ENCODE data around the gene PPT2.
"Not testable (repeated sequence)": the region's sequence is repeated elsewhere in the genome, so short reads cannot be mapped to it uniquely, and the experiment has no call there.

The PPT2 gene

DNA sequence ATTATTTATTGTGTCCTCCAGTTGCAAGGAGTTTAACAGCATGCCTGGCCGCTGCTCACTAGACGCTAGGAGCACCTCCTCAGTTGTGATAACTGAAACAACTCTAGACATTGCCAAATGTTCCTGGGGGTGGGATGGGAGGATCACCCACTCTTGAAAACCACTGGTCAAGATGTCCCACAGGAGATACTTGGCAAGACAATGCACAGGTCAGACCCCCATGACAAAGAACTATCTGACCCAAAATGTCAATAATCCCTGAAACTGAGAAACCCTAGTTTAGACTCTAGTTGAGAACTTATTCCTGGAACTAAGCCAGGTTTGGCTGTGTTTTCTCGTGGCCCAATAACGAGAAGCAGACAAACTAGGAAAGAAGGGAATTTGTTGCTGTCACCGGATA is 14.4 kb upstream of the PPT2 start:
- H3K9ac ChIP-seq (ENCODE audit: low read length in 5 of 5) = no peak overlapping the region
- no peak overlapping the region for H3K27ac ChIP-seq (ENCODE audit: low read depth, low read length)

GRCh38 chr6:32140420-32141046 is 13.4 kb upstream of the PPT2 start:
- H3K4me3 ChIP-seq (ENCODE audit: low read depth in 1 of 5, low read length in 5 of 5) = no peak overlapping the region
- no peak overlapping the region for H3K9ac ChIP-seq (ENCODE audit: low read length in 5 of 5)
- H3K27ac ChIP-seq (ENCODE audit: low read depth, low read length) = no peak overlapping the region
- H3K9me3 ChIP-seq (ENCODE audit: control insufficient read depth in 5 of 5, low read length in 5 of 5) = no peaks in the 10 kb centered on the region
- H3K4me1 ChIP-seq (ENCODE audit: control insufficient read depth in 5 of 5, insufficient read depth in 5 of 5, low read length in 5 of 5) = peaks cover 0 to 6% (median 3%) of the 10 kb centered on the region in 5 donors
- peaks cover 0 to 3% (median 0%) of the 10 kb centered on the region in 5 donors for H3K27me3 ChIP-seq (ENCODE audit: control insufficient read depth in 5 of 5, insufficient read depth in 4 of 5, low read length in 5 of 5)
- H3K36me3 ChIP-seq (ENCODE audit: control insufficient read depth in 5 of 5, insufficient read depth in 5 of 5, low read length in 5 of 5) = no peaks in the 10 kb centered on the region

More for the DNA sequence above, 14.4 kb upstream of the PPT2 start:
- Histone ChIP-seq H3K4me1 (ENCODE audit: control insufficient read depth in 5 of 5, insufficient read depth in 5 of 5, low read length in 5 of 5) (peaks cover 0 to 6% (median 3%) of the 10 kb centered on the region in 5 donors), H3K27me3 (ENCODE audit: control insufficient read depth in 5 of 5, insufficient read depth in 4 of 5, low read length in 5 of 5) (peaks cover 0 to 3% (median 0%) of the 10 kb centered on the region in 5 donors), H3K4me3 (ENCODE audit: low read depth in 1 of 5, low read length in 5 of 5) (no peak overlapping the region), H3K36me3 (ENCODE audit: control insufficient read depth in 5 of 5, insufficient read depth in 5 of 5, low read length in 5 of 5) (no peaks in the 10 kb centered on the region), H3K9me3 (ENCODE audit: control insufficient read depth in 5 of 5, low read length in 5 of 5) (no peaks in the 10 kb centered on the region)

DNA sequence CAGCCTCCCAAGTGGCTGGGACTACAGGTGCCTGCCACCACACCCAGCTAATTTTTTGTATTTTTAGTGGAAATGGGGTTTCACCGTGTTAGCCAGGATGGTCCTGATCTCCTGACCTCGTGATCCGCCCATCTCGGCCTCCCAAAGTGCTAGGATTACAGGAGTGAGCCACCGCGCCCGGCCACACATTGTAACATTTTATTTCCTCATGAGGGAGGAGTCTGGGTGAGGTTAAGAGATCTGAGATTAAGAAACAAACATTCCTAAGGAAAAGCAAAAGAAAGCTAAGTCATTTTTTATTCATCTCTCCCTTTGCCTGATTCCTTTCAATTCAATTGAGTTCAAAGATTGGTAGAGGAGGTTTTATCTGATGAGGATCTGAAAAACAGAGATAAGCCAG is 9.7 kb upstream of the PPT2 start:
- not testable (repeated sequence) for H3K9me3 ChIP-seq (ENCODE audit: control insufficient read depth in 5 of 5, low read length in 5 of 5); H3K27me3 ChIP-seq (ENCODE audit: control insufficient read depth in 5 of 5, insufficient read depth in 4 of 5, low read length in 5 of 5); H3K36me3 ChIP-seq (ENCODE audit: control insufficient read depth in 5 of 5, insufficient read depth in 5 of 5, low read length in 5 of 5); H3K27ac ChIP-seq (ENCODE audit: low read depth, low read length); H3K4me3 ChIP-seq (ENCODE audit: low read depth in 1 of 5, low read length in 5 of 5); H3K9ac ChIP-seq (ENCODE audit: low read length in 5 of 5)
- H3K4me1 ChIP-seq (ENCODE audit: control insufficient read depth in 5 of 5, insufficient read depth in 5 of 5, low read length in 5 of 5) = peaks cover 2 to 20% (median 17%) of the 10 kb centered on the region in 5 donors

GRCh38 chr6:32146287-32146686 is 7.7 kb upstream of the PPT2 start:
- Histone ChIP-seq H3K9ac (ENCODE audit: low read length in 5 of 5) (no peak overlapping the region), H3K36me3 (ENCODE audit: control insufficient read depth in 5 of 5, insufficient read depth in 5 of 5, low read length in 5 of 5) (no peaks in the 10 kb centered on the region), H3K4me1 (ENCODE audit: control insufficient read depth in 5 of 5, insufficient read depth in 5 of 5, low read length in 5 of 5) (peaks cover 0 to 15% (median 14%) of the 10 kb centered on the region in 5 donors), H3K4me3 (ENCODE audit: low read depth in 1 of 5, low read length in 5 of 5) (no peak overlapping the region), H3K27ac (ENCODE audit: low read depth, low read length) (no peak overlapping the region), H3K9me3 (ENCODE audit: control insufficient read depth in 5 of 5, low read length in 5 of 5) (no peaks in the 10 kb centered on the region), H3K27me3 (ENCODE audit: control insufficient read depth in 5 of 5, insufficient read depth in 4 of 5, low read length in 5 of 5) (peaks cover 3 to 19% (median 8%) of the 10 kb centered on the region in 5 donors)

DNA sequence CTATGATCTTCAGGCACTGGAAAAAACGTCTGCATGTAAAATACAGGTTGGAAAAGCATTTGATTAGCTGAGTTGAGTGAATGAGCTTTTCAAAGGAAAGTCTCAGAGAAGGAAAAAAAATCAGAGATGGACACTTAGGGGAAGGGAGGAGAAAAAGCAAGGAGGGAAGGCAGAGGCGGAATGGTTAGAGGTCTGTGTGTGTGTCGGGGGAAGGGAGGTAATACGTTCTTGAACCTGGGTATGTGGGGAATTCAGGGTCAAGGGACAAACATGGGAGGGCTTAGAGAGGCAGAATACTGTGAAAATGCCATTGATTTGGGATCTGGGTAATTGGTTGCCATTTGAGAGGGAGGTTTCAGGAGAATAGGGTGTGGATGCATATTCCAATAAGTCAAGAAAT is 7.3 kb upstream of the PPT2 start:
- Histone ChIP-seq H3K27ac (ENCODE audit: low read depth, low read length) (no peak overlapping the region), H3K4me1 (ENCODE audit: control insufficient read depth in 5 of 5, insufficient read depth in 5 of 5, low read length in 5 of 5) (peaks cover 0 to 15% (median 14%) of the 10 kb centered on the region in 5 donors), H3K4me3 (ENCODE audit: low read depth in 1 of 5, low read length in 5 of 5) (no peak overlapping the region), H3K9me3 (ENCODE audit: control insufficient read depth in 5 of 5, low read length in 5 of 5) (no peaks in the 10 kb centered on the region), H3K36me3 (ENCODE audit: control insufficient read depth in 5 of 5, insufficient read depth in 5 of 5, low read length in 5 of 5) (no peaks in the 10 kb centered on the region), H3K9ac (ENCODE audit: low read length in 5 of 5) (no peak overlapping the region), H3K27me3 (ENCODE audit: control insufficient read depth in 5 of 5, insufficient read depth in 4 of 5, low read length in 5 of 5) (peaks cover 3 to 22% (median 8%) of the 10 kb centered on the region in 5 donors)

- no peak overlapping the region for H3K27ac ChIP-seq (ENCODE audit: low read depth, low read length)
- H3K9me3 ChIP-seq (ENCODE audit: control insufficient read depth in 5 of 5, low read length in 5 of 5) = no peaks in the 10 kb centered on the region
- peak overlapping the region in 1 of 5 donors; percentile 69 for H3K9ac ChIP-seq (ENCODE audit: low read length in 5 of 5)
- H3K36me3 ChIP-seq (ENCODE audit: control insufficient read depth in 5 of 5, insufficient read depth in 5 of 5, low read length in 5 of 5) = no peaks in the 10 kb centered on the region
- H3K27me3 ChIP-seq (ENCODE audit: control insufficient read depth in 5 of 5, insufficient read depth in 4 of 5, low read length in 5 of 5) = peaks cover 3 to 19% (median 8%) of the 10 kb centered on the region in 5 donors
- H3K4me3 ChIP-seq (ENCODE audit: low read depth in 1 of 5, low read length in 5 of 5) = peak overlapping the region in 1 of 5 donors; percentile 63
- peaks cover 0 to 22% (median 21%) of the 10 kb centered on the region in 5 donors for H3K4me1 ChIP-seq (ENCODE audit: control insufficient read depth in 5 of 5, insufficient read depth in 5 of 5, low read length in 5 of 5)
Observed at GRCh38 chr6:32147401-32148132, 6.4 kb upstream of the PPT2 start.

DNA sequence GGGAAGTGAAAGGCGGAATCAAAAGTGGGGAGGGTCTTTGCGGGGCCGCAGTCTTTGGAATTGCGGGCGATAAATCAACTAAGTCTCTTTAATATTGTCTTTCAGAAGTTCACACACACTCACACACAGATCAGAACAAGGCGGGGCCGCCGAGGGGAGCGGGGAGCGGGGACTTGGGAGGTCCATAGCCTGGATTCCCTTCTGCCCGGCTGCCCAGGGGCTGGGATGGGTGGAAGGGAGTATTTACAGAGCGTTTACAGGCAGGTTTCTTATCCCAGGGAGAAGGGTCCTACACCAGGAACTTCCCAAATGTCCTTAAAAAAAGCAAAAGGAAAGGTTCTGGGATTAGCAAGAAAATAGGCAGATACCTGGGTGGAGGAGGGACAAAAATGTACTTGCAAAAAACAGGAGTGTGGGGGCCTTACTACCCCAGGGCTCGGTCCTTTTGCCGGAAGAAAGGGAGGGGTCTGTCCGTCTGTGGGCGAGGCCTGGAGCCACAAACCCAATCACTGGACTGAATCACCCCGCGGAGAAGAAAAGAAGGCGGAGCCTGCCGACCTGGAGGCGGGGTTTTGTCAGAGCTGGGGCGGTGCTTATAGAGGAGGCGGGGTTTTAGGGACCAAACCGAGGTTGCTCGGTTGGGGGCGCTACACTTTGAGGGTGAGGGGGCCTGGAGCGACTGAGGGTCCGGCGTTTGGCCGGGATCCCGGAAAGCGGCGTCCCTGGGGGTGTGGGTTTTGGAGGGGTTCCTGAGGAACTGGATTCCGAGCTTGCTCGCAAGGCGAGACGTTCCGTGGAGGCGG is 5.5 kb upstream of the PPT2 start:
- H3K4me1 ChIP-seq (ENCODE audit: control insufficient read depth in 5 of 5, insufficient read depth in 5 of 5, low read length in 5 of 5) = peaks cover 0 to 31% (median 31%) of the 10 kb centered on the region in 5 donors
- H3K36me3 ChIP-seq (ENCODE audit: control insufficient read depth in 5 of 5, insufficient read depth in 5 of 5, low read length in 5 of 5) = no peaks in the 10 kb centered on the region
- peak overlapping the region; percentile 58 to 72 (median 63) for H3K4me3 ChIP-seq (ENCODE audit: low read depth in 1 of 5, low read length in 5 of 5)
- no peaks in the 10 kb centered on the region for H3K9me3 ChIP-seq (ENCODE audit: control insufficient read depth in 5 of 5, low read length in 5 of 5)
- H3K9ac ChIP-seq (ENCODE audit: low read length in 5 of 5) = peak overlapping the region in 4 of 5 donors; percentile 1 to 69 (median 40)
- H3K27ac ChIP-seq (ENCODE audit: low read depth, low read length) = no peak overlapping the region
- peaks cover 3 to 19% (median 8%) of the 10 kb centered on the region in 5 donors for H3K27me3 ChIP-seq (ENCODE audit: control insufficient read depth in 5 of 5, insufficient read depth in 4 of 5, low read length in 5 of 5)

DNA sequence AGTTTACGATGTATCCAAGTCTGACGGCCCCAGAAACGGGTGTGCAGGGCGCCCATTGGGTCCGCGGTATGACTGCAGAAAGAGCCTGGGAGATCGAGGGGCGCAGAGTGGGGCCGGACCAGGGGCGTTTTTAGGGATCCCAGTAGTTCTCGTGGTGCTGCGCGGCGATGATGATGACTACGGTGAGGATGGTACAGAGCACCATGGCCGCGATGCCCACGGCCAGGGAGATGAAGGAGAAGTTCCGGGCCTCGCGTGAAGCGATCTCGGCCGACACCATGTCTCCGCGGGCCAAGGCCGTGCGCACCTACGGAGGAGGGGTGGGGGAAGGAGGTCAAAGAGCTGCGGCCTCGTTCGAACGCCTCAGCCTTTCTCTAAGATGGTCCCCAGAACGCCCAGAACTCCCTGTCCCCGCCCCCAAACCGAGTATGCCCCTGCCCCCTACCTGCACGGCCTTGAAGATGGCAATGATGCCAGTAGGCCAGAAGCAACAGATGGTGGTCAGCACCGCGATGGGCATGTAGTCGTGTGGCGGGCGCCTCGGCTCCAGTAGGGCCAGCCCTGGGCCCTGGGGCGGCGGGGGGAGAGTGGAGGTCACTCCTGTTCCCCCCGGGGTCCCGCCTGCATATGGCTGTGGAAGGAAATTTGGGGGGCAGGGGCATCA is 4.7 kb upstream of the PPT2 start:
- Histone ChIP-seq H3K27me3 (ENCODE audit: control insufficient read depth in 5 of 5, insufficient read depth in 4 of 5, low read length in 5 of 5) (peaks cover 3 to 19% (median 8%) of the 10 kb centered on the region in 5 donors), H3K27ac (ENCODE audit: low read depth, low read length) (no peak overlapping the region), H3K4me3 (ENCODE audit: low read depth in 1 of 5, low read length in 5 of 5) (peak overlapping the region; percentile 58 to 69 (median 59)), H3K9ac (ENCODE audit: low read length in 5 of 5) (peak overlapping the region in 1 of 5 donors; percentile 25), H3K4me1 (ENCODE audit: control insufficient read depth in 5 of 5, insufficient read depth in 5 of 5, low read length in 5 of 5) (peaks cover 0 to 38% (median 36%) of the 10 kb centered on the region in 5 donors), H3K36me3 (ENCODE audit: control insufficient read depth in 5 of 5, insufficient read depth in 5 of 5, low read length in 5 of 5) (no peaks in the 10 kb centered on the region), H3K9me3 (ENCODE audit: control insufficient read depth in 5 of 5, low read length in 5 of 5) (no peaks in the 10 kb centered on the region)

DNA sequence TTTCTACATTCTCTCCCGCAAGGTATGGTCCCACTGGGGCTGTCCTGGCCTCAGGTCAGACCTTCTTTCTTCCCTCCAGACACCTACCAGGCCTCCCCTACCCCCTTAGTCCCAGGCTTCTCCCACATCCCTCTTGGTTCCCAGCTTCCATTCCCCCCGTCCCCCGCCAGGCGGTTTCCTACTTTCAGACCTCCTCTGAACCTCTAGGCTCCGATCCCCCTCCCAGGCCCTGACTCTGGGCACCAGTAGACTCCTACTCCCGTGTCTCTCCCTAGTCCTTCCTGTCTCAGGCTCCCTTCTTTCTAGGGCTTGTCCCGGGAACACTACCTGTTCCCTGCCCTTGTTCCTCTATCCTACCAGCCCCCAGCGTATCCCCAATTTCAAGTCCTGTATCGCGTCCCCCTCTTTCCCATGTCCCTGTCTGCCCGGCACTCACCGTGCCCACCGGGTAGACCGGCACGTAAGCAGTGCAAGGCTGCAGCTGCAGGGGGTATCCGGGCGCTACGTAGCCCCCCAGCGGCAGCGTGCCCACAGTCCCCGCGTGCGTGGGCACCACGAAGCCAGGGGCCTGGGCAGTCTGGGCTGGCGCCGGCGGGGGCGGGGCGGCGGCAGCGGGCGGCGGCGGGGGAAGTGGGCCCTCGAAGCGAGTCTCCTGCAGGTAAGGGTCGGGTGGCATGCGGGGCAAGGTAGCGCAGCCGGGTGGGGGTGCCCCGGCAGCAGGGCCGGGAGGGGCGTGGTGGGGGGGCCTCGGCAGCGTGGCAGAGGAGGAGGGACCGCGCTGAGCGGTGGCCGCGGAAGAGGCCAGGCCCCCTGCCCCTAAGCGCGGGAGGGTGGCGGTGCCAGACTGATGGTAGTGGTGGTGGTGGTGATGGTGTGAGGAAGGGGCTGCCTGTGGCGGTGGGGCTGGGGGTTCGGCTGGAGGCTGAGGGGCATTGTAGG is 3.7 kb upstream of the PPT2 start:
- Histone ChIP-seq H3K9me3 (ENCODE audit: control insufficient read depth in 5 of 5, low read length in 5 of 5) (no peaks in the 10 kb centered on the region), H3K9ac (ENCODE audit: low read length in 5 of 5) (no peak overlapping the region), H3K4me3 (ENCODE audit: low read depth in 1 of 5, low read length in 5 of 5) (no peak overlapping the region), H3K27ac (ENCODE audit: low read depth, low read length) (no peak overlapping the region), H3K4me1 (ENCODE audit: control insufficient read depth in 5 of 5, insufficient read depth in 5 of 5, low read length in 5 of 5) (peaks cover 0 to 48% (median 46%) of the 10 kb centered on the region in 5 donors), H3K27me3 (ENCODE audit: control insufficient read depth in 5 of 5, insufficient read depth in 4 of 5, low read length in 5 of 5) (peaks cover 3 to 19% (median 8%) of the 10 kb centered on the region in 5 donors), H3K36me3 (ENCODE audit: control insufficient read depth in 5 of 5, insufficient read depth in 5 of 5, low read length in 5 of 5) (no peaks in the 10 kb centered on the region)

All from subcutaneous abdominal adipose tissue (tissue), 5 donors.